PC-3 (cell line): ENCODE measurements around the gene NLGN1.

Experiments used
- CTCF ChIP-seq: fragments of 300-600 bp; sonication (generic); conservative IDR thresholded peaks from 2 replicates; pipeline ENCODE4 v1.5.1; 2017; ENCODE audit warnings: antibody characterized with exemption, low read depth, mild to moderate bottlenecking, low read length
- EZH2 ChIP-seq: fragments of 300-600 bp; sonication (generic); IDR thresholded peaks from one replicate; pipeline ENCODE4 v1.6.1; 2017; ENCODE audit warnings: antibody characterized with exemption, mild to moderate bottlenecking, low read length; ENCODE audit not compliant: unreplicated experiment

- TF ChIP-seq CTCF (no peak), EZH2 (no peak)
These were observed 328.0 kb downstream of the NLGN1 start for GRCh38 chr3:173725507-173725906.
